Gastroesophageal sphincter (tissue), 3 donors: ENCODE results near the gene LRPAP1.

Source experiments
- CTCF ChIP-seq, 4 experiments: fragments of 200-600 bp in 2 of 4; fragments of 450-650 bp in 2 of 4; sonication (generic) in 1 of 4; IDR thresholded peaks; one replicate each; pipeline ENCODE4 v1.5.1; 2017 to 2019; ENCODE audit warnings: antibody characterized with exemption in 4 of 4, mild to moderate bottlenecking in 2 of 4, moderate library complexity in 2 of 4
- EP300 ChIP-seq: sonication (generic); formaldehyde crosslinking; IDR thresholded peaks from one replicate; pipeline ENCODE4 v1.6.1; 2017; ENCODE audit warnings: antibody characterized with exemption, mild to moderate bottlenecking
- POLR2A ChIP-seq, 2 donors: fragments of 450-650 bp; IDR thresholded peaks; one replicate each; pipeline ENCODE4 v1.6.1; 2017; ENCODE audit warnings: antibody characterized with exemption in 2 of 2, mild to moderate bottlenecking in 2 of 2, moderate library complexity in 1 of 2
- POLR2AphosphoS5 ChIP-seq: sonication (generic); formaldehyde crosslinking; IDR thresholded peaks from one replicate; pipeline ENCODE4 v1.6.1; 2017; ENCODE audit warnings: antibody characterized with exemption

DNA sequence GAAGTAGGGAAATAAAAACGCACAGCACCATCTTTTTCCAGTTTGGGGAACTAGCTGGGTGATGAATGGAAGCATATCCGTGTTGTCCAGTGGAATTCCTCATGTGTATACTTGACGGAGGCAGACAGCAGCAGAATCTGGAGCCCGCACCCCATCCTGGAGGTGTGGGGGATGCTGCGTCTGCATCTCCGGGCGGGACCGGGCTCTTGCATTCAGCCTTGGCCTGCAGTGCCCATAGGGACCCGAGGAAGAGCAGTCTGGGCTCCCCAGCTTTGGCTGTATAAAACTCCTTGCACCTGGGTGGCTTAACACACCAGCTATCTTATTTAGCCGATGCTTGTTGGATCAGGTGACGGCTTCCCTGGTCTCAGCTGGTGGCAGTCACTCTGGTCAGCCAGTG lies 39.7 kb upstream of the LRPAP1 start:
- no peak for TF ChIP-seq POLR2AphosphoS5
- TF ChIP-seq CTCF (IDR thresholded peaks at IDR 0.05) = no peak
- TF ChIP-seq POLR2A (IDR thresholded peaks at IDR 0.05) = no peak
- TF ChIP-seq EP300 = no peak
